GM19463 (cell line): ENCODE data around the gene KRT85.

Experiments used
- ATAC-seq: cut with Tn5 transposase; IDR thresholded peaks from one replicate; pipeline ENCODE4 v1.9.1; 2021; ENCODE audit warnings: mild to moderate bottlenecking, moderate library complexity; ENCODE audit not compliant: unreplicated experiment

Gene KRT85

DNA sequence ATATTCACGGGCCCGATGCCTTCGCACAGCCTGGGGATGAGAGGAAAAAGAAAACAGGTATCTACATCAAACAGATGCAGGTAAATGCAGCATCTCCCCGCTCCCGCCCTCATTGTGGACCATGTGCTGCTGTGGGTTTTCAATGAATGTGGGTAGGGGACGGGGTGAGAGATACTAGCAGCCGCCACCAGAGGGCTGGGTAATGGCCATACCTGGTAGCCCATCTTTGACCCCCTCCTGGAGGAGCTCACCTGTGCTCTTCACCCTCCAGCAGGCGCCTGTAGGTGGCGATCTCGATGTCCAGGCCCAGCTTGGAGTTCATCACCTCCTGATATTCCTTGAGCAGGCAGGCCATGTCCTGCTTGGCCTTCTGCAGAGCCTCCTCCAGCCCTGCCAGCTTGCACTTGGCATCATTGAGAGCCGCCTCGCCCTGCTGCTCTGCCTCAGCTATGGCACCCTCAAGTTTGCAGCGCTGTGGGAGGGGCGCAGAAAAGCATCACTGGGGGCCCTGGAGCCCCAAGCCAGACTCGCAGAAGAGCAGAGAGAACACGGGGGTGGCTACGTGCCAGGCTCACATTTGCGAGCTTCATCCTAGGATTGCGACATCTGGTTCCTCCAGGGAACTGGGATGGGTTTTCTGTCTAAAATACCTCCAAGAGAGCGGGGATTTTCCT is 28.6 kb upstream of the KRT85 start:
- no peak for ATAC-seq

DNA sequence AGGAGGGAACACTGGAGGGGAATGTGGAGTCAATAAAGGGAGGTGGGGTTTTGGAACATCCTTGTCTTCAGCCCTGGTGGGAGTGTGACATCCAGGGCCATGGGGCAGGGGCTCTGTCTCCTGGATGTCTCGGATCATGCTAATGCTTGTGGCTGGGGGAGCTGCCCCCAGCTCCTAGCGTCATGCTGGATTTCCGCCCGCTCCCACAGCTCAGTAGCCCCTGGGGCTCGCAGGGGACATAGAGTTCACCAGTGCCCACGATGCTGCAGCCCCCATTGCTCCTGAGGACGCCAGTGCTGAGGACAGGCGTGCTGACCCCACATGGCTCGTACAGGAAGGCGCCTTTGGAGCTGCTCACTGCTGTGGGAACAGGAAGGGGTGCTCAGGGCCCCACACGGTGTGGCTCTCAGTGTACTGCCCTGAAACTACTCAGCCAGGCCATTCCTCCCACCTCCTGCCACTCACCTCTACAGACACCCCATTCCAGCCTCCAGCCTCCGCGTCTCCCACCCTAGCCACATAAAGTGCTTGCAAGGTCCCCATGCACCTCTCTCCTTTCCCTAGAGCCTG is 27.6 kb upstream of the KRT85 start:
- ATAC-seq: no peak

DNA sequence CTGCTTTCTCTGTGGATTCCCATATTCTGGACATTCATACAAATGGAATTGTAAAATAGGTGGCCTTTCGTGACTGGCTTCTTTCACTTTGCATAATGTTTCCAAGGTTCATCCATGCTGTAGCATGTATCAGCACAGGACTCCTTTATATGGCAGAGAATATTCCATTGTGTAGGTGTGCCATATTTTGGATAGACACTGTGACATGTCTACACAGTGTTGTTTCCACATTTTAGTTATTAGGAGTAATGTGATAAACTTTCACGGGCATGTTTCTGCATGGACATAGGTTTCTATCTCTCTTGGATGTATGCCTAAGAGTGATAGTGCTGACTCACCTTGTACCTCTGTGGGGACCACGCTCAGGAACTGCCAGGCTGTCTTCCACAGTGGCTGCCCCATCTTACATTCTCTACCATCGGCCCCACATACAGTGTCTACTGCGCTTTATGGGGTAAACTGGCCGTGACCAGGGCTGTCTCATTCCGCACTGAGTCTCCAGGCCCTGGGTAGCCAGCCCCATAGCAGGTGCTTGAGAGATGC is 25.3 kb upstream of the KRT85 start:
- no peak for ATAC-seq

DNA sequence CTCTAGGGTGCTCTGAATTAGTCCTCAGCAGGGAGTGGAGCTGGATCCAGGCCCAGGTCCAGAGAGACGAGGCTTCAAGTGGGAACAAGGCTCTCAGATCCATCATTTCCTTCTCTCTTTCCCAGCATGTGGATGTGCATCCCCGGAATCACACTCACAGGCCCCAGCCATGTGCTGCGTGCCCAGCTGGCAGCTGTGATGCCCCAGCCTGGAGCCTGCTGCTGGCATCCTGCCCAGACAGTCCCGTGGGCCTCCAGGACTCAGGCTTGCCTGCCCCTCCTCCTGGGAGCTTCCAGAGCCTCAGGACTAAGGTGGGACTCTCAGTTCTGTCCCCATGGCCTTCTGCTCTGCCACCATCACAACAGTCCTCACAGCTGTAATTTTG is 24.3 kb upstream of the KRT85 start:
- no peak for ATAC-seq

DNA sequence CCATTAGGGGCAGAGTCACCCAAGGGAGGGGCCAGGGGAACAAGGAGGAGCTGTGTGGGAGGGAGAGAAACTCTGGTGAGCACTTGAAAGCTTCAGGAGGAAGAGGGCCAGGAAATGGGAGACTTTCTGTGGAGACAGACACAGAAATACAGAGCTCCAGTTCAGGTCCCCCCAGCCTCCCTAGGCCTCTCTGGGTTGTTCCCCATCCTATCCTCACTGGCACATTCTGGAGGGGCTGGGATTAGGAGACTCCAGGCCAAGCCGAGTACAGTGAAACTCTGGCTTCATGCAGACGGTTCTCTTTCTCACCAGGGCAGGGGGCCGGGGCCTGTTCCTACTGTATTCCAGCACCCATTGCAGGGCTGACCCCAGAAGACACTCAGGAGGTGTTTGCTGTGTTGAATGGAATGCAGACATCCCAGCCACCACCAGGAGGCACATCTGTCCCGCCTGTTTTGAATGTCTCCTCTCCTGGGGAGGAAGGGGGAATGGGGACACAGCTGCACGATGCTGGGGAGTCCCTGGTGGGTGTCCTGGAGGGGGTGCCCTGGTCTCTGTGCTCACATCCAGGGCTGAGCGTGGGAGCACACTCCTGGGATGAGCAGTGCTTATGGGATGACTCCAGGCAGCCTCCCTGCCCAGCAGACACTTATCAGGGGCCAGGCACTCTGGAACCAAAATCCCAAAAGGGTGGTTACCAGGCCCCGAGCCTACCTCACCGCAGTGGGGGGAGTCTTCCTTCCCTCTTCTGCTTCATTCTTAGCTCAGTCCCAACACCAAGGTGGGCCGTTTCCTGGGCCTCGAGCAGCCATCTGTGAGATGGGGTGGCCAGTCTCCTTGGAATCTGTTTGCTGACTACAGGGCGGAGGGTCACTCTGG is 23.7 kb upstream of the KRT85 start:
- ATAC-seq: no peak

DNA sequence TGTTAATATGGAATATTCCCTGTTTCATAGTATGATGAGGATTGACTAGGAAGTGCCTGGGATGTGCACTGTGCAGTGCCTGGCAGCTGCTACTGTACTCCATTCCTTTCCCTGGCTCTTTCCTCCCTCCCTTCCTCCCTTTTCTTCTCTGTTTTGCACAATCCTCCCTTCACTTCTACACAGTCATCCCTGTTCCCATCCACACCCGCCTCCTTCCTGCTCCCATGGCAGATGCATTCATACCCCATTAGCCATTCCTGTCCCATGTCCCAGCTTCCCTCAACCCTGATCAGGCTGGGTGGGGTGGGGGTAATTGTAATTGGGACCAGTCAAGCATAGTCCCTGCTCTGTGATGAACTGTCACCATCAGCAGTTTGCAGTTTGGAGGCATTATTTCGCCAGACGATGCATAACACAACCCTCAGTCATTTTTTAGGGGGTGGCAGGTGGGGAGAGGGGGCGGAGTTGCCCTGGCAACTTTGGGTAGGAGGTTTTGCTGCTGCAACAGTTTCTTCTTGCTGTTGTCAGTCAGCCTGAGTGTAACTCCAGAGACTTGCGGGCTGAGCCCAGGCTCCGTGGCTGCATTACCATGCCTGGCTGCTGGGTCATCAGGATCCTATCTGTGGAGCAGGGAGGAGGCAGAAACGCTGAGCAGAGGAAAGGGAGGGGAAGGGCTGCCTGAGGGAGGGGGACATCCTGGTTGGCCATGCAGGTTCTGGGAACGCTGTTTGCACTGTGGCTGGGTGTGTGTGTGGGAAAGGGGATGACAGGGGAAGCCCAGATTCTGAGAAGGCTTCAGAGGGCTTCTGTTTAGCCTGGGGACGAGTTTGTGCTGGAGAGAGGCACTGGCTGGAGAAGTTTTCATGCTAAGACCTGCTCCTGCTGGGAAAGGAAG is 22.3 kb upstream of the KRT85 start:
- no peak for ATAC-seq

DNA sequence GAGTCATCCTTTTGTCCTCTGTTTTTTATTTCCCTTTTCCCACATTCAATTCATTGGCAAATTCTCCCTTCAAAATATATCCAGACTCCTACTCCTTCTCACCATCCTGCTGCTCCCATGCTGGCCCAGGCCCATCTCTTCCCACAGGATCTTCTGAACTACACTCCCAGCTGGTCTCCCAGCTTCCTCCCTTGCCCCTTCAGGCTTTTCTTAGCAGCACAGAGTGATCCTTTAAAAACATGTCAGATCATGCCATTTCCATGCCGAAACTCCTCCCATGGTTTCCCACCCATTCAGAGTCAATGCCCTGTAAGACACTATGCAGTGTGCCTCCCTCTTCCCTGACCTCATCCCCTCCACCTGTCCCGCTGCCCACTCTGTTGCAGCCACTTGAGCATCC is 20.6 kb upstream of the KRT85 start:
- no peak for ATAC-seq

DNA sequence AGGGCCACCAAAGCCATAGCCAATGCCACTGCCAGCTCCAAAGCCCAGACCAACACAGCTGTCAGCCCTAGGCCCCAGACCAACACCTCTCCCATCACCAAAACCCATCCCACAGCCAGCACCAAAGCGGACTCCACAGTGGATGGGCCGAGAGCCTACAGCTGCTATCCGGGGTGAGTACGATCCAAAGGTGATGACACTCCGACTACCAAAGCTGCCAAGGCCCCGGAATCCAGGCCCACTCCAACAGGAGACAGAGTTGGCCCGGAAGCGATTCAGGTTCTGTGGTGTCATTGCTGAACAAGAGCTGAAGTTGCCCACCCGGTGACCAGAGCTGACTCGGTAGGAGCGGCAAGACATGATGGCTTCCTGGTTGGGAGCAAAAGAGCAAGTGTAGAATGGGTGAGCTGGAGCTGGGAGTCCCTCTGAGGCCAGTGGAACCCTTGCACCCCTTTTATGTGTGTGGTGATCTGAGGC is 18.0 kb upstream of the KRT85 start, which contains the start of gene KRT84:
Gene KRT84 (minus strand): TSS at position 427 of the 477 bp plus-strand sequence. CDS start 67 bp downstream, at position 360.
- ATAC-seq: no peak

DNA sequence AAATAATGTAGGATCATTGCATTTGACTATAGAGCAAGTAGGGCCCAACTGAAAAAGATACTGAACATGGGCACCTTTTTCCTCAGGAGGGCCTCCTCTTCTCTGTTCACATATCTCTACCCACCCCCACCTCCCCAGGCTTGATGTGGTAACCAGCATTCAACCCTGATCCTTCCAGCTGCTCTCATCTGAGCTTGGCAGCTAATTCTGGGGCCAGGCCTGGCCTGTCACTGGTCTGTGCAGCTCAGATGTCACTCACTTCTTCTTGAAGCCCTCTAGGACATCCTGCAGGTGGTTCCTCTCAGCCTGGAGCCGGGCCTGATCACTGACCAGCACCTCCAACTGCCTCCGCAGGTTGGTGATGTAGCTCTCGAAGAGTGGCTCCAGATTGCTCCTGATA is 16.1 kb upstream of the KRT85 start:
- ATAC-seq: no peak

DNA sequence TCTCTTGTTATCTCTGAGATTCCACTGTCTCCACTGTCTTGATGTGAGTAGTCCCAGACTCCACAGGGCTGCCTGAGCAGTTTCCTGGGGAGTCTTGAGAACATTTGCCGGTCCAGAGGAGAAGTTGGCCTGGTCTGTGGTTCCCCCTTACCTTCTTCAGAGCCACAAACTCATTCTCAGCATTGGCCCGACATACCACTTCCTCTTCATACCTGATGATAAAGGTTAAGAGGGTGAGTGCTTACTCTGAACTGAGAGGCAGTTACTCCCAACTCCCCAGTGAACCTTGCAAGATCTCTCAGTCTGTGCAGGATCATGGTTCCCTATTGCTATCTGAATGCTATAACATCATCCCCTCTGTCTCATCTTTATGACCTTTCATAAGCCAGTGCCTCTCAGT is 15.6 kb upstream of the KRT85 start:
- no peak for ATAC-seq

DNA sequence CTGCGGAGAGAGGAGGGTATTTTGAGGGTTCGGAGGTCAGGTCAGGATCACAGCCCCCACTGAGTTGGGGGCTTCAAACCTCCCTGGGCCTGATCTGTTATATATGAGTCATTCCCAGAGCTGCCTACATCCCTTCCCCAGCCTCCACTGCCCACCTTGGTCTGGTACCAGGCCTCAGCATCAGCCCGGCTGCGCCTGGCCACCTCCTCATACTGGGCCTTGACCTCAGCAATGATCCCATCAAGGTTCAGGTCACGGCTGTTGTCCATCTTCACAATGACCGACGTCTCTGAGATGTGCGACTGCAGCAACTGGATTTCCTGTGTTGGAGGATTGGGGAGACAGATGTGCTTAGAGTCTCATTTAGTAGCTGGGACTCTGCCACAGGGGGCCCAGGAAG is 13.9 kb upstream of the KRT85 start:
- no peak for ATAC-seq

DNA sequence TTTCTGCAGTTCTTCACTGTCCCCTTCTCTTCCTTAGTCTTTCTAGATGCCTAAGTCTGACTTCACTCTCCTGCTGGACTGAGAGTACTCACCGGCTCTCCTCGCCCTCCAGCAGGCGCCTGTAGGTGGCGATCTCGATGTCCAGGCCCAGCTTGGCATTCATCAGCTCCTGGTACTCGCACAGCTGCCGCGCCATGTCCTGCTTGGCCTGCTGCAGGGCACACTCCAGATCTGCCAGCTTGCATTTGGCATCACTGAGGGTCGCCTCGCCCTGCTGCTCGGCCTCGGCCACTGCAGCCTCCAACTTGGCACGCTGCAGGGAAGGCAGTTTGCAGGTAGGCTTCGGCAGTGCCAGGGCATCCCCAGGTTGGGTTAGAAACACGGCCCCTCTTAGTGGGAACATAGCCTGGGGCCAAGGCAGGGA is 13.0 kb upstream of the KRT85 start:
- ATAC-seq: no peak

DNA sequence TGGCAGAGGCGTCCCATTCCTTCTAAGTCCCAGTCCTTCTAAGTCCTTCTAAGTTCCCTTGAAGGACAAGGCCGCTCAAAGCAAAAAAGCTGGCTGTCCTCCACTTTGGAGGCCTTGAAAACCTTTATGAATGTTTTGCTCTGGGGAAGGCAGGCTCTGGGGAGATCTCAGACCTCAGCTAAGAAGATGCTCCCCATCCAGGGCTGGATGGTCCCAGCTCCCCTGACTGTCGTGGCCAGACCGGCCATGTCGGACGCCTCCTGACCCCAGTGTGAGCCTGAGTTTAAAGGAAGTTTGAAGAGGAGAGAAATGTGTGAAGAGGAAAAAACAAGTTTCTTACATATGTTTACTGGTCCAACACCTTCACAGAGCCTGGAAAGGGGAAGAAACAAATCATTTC is 12.3 kb upstream of the KRT85 start:
- no peak for ATAC-seq

DNA sequence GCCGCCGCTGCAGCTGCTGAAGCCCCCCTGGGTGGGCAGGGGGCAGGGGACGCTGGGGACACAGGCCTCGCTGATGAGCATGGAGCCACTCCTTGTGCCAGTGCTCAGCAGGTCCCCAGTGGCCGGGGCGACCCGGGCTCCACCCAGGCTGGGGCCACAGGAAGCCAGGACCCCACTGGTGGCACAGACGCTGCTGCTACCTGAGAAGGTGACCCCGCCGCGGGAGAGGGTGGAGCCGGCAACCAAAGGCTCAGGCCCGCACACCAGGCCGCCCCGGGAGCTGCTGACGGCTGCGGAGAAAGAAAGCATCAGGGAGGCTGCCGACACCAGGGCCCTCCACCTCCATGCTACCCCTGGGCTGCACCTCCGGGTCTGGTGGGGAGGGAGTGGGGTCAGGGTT is 10.8 kb upstream of the KRT85 start:
- no peak for ATAC-seq

DNA sequence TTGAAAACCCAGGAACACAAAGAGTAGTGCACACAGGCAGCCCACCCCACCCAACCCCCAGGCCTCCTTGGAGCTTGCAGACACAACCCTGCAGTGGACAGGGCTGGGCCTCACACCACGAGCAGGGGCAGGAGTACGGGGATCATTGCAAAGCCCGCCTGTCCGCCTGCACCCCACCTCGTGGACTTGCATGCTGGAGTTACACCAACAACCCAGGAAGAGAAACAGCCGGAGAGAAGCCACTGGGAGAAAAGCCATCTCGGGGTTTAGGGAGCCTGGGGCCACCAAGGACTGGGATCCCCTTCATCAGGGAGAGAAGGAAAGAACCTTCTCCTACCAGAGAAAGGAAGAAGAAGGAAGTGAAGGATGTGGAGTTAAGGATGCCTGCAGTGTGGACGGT is 10.0 kb upstream of the KRT85 start:
- ATAC-seq: no peak

DNA sequence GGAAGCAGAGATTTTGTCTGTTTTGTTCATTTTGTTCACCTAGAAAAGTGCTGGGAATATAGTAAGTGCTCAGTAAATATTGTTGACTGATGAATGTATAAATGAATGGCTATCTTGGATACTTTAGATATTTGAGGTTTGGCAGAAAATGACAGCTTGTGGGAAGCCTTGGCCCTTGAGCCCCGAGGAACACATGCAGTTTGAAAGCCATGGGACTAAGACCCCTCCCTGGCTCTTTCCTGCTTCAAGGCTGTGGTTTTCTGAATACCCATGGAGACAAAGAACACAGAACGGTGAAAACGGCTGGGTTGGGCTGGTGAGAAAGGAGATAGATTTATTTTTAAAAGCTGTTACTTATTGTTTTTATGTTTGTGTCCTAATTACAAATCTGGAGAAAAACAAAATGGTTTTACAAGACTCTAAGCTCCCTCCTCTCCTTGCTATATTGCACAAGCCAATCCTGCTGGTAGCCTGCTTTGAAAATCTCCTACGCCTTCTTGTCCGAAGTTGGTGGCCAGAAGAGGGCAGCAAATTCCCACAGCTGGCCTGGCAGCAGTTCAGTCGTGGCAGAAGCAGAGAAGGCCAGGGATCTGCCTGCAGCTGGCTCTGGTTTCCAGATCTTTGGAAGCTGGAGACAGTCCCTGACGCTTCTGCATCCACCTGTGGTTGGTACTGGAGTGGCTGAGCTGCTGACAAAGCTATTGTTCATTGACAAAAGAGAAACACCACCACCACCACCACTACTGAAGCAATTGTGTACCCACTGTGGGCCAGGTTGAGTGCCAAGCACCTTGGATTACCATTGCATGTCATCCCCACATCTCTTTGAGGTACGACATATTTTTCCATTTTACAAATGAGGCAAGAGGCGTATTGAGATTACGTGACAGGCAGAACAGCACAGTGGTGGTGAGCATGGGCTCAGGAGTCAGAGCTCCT is 5.2 kb upstream of the KRT85 start:
- no peak for ATAC-seq

DNA sequence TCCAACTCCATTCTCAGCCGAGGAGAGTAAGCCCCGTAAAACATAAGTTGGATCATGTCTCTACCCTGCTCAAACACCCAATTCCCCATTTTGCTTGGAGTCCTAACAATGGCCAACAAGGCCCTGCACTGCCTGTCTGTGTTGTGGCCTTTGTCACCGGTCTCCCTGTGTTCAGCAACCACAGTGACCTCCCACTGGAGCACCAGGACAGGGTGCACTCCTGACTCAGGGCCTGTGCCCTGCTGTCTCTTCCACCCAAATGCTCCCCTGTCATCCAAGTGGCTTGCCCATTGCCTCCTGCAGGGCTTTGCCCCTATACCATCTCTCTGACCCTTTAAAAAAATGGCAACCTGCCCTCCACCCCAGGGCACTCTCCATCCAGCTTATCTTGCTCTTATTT is 4.4 kb upstream of the KRT85 start:
- no peak for ATAC-seq

DNA sequence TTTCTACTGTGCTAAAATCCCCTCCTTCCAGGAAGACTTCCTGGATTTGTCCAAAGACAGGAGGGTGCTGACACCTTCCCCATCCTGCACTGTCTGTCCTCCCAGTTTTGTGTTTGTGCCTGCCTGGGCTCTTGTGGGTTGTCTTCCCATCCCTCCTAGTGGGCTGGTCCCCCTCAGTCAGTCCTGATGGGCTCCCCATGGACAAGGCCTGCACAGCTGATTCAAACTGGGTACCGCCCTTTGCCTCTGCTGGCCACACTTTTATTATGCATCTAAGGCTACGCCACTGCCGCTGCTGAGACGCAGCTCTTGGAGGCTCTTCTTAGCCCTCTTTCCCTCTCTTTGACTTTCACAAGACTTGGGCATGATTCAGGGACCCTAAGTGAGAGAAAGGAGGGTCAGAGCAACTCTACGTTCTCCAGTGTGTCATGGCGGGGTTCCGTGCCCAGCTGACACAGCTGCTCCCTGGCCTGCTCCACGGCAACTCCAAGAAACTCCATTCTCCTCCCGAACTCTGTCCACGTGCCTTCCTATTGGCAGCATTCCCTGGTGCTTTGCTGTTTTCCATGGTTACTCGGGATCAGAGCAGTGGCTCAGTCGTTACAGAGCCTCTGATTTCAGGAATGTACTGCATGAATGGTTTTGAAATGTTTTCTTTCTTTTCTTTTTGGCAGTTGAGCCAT is 3.8 kb upstream of the KRT85 start:
- no peak for ATAC-seq

DNA sequence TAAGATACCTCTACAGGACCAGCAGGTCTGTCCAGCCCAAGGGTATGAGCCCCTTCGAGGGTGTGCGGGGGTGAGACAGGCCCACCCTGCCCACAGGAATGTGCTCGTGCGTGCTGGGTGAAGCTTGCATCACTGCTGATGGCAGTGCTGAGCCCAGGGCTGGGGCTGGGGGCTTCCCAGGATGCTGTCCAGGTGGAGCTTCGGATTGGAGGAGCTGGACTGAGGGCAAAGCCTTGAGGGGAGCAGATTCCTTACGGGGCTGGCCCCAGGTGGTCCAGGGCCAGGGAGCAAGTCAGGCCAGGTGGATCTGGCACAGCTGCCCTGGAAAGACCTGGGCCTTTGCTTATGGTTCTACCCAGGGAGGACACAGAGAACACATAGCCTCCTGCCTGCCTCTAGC is 2.5 kb upstream of the KRT85 start:
- no peak for ATAC-seq
